ENCODE measurements around the gene CACNA1H.
"Not testable (repeated sequence)": the region's sequence is repeated elsewhere in the genome, so short reads cannot be mapped to it uniquely, and the experiment has no call there.

Gene CACNA1H

GRCh38 chr16:1195393-1195666 is 42.4 kb downstream of the CACNA1H start:
- no peaks in the 10 kb centered on the region for H3K9me3 ChIP-seq (replicated peaks in 1 of 11)
- no peak for TF ChIP-seq Cebpa-rat (IDR thresholded peaks at IDR 0.05)
- peaks cover 0 to 83% (median 67%) of the 10 kb centered on the region in 11 experiments; a peak in 19 of 22 replicates for H4K20me1 ChIP-seq
- H3K4me2 ChIP-seq = no peak overlapping the region
- peaks cover 0 to 40% (median 14%) of the 10 kb centered on the region in 10 experiments; a peak in 14 of 20 replicates for H3K4me1 ChIP-seq
- no peaks in the 10 kb centered on the region; a peak in 1 of 22 replicates for H3K36me3 ChIP-seq
- no peak overlapping the region for H3K27ac ChIP-seq
- H3K9ac ChIP-seq = no peak overlapping the region
- H3K27me3 ChIP-seq = no peaks in the 10 kb centered on the region
- no peak overlapping the region for H3K4me3 ChIP-seq

DNA sequence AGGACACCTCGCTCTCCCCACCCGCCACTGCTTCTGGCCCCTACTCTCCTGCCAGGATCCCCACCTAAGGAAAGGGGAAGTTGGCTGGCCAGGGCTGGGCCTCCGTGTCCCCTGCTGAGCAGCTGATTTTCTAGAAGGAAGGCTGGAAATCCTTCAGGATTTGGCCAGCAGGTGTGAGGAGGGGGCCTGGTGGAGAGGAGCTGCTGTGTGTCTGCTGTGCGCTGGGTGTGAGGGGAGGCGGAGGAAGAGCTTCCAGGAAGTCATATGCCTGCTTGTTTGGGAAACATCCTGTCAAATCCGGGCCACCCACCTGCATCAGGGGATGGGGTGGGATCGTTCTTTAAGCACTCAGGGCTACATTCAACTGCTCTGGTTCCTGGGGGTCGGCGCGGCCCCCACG is 43.6 kb downstream of the CACNA1H start:
- H3K9me3 ChIP-seq (replicated peaks in 1 of 11) = no peaks in the 10 kb centered on the region
- no peak overlapping the region for H3K4me3 ChIP-seq
- H4K20me1 ChIP-seq = peaks cover 0 to 74% (median 60%) of the 10 kb centered on the region in 11 experiments; a peak in 18 of 22 replicates
- no peak overlapping the region; a peak in 1 of 22 replicates for H3K4me2 ChIP-seq
- no peak for TF ChIP-seq Cebpa-rat (IDR thresholded peaks at IDR 0.05)
- no peak overlapping the region for H3K27ac ChIP-seq
- H3K9ac ChIP-seq = no peak overlapping the region
- H3K27me3 ChIP-seq = no peaks in the 10 kb centered on the region
- H3K36me3 ChIP-seq = peaks cover 0 to 5% (median 0%) of the 10 kb centered on the region in 11 experiments; a peak in 5 of 22 replicates
- H3K4me1 ChIP-seq = peaks cover 0 to 36% (median 13%) of the 10 kb centered on the region in 10 experiments; a peak in 14 of 20 replicates

GRCh38 chr16:1197237-1197866 is 44.4 kb downstream of the CACNA1H start:
- Histone ChIP-seq H3K4me2 (no peak overlapping the region), H3K27ac (no peak overlapping the region), H3K27me3 (no peaks in the 10 kb centered on the region), H4K20me1 (peaks cover 0 to 69% (median 56%) of the 10 kb centered on the region in 11 experiments; a peak in 18 of 22 replicates), H3K9ac (no peak overlapping the region), H3K9me3 (replicated peaks in 1 of 11) (no peaks in the 10 kb centered on the region), H3K4me1 (peaks cover 0 to 34% (median 13%) of the 10 kb centered on the region in 10 experiments; a peak in 14 of 20 replicates), H3K36me3 (peaks cover 0 to 10% (median 0%) of the 10 kb centered on the region in 11 experiments; a peak in 7 of 22 replicates), H3K4me3 (no peak overlapping the region)
- no peak for TF ChIP-seq Cebpa-rat (IDR thresholded peaks at IDR 0.05)

DNA sequence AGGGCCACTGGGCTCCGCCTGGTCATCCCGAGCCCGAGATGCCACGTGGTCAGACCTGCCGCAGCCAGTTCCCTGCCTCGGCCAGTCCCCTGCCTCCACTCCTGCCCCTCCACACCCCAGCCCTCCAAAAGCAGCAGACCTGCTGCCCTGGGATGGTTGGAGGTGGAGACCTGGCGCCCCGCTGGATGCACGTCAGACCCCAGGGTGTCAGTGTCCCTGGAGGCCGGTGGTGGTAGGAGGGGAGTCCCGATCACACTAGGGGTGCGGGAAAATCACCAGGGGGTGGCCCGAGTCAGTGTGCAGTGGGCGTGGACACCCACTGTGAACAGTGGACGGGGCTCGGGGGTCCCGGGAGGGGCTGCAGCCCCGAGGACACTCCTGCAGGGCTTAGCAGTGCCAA is 45.3 kb downstream of the CACNA1H start:
- no peaks in the 10 kb centered on the region for H3K27me3 ChIP-seq
- H3K9ac ChIP-seq = no peak overlapping the region
- H4K20me1 ChIP-seq = peaks cover 0 to 69% (median 48%) of the 10 kb centered on the region in 11 experiments; a peak in 18 of 22 replicates
- peaks cover 0 to 26% (median 6%) of the 10 kb centered on the region in 10 experiments; a peak in 13 of 20 replicates for H3K4me1 ChIP-seq
- H3K9me3 ChIP-seq (replicated peaks in 1 of 11) = no peaks in the 10 kb centered on the region
- no peak overlapping the region for H3K27ac ChIP-seq
- H3K36me3 ChIP-seq = peaks cover 0 to 11% (median 0%) of the 10 kb centered on the region in 11 experiments; a peak in 7 of 22 replicates
- no peak overlapping the region for H3K4me2 ChIP-seq
- TF ChIP-seq Cebpa-rat (IDR thresholded peaks at IDR 0.05) = no peak
- H3K4me3 ChIP-seq = no peak overlapping the region

- H3K4me3 ChIP-seq; H3K9me3 ChIP-seq (replicated peaks in 1 of 11); H3K4me2 ChIP-seq; H3K27ac ChIP-seq; H3K27me3 ChIP-seq; H3K9ac ChIP-seq: not testable (repeated sequence)
- H3K36me3 ChIP-seq = peaks cover 0 to 11% (median 0%) of the 10 kb centered on the region in 11 experiments; a peak in 7 of 22 replicates
- peaks cover 0 to 20% (median under 1%) of the 10 kb centered on the region in 10 experiments; a peak in 8 of 20 replicates for H3K4me1 ChIP-seq
- peaks cover 0 to 66% (median 42%) of the 10 kb centered on the region in 11 experiments; a peak in 18 of 22 replicates for H4K20me1 ChIP-seq
Measured at GRCh38 chr16:1198671-1199346, 45.9 kb downstream of the CACNA1H start.

DNA sequence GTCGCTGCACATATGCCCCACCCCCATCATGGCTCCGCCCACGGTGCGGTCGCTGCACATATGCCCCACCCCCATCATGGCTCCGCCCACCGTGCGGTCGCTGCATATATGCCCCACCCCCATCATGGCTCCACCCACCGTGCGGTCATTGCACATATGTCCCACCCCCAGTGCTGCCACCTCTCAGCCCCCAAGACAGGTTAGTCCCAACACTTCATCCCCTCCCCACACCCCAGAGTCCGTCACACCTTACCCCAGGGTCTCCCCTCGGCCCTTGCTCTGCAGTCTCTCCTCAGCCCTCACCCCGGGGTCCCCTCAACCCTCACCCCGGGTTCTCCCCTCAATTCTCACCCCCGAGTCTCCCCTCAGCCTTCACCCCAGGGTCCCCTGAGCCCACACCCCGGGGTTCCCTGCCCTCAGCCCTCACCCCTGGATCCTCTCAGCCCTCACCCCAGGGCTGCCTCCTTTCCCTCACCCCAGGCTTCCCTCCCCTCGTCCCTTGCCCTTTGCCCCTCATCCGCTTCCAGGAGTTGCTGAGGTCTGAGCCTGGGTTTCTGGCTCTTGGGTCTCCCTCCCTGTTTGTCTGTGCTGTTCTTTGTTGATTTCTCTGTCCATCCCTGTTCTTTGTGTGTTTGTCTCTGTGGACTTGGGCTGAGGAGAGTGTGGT is 46.6 kb downstream of the CACNA1H start:
- Histone ChIP-seq H3K9ac (no peak overlapping the region), H3K4me2 (no peak overlapping the region), H3K27me3 (no peaks in the 10 kb centered on the region), H3K36me3 (peaks cover 0 to 11% (median 0%) of the 10 kb centered on the region in 11 experiments; a peak in 7 of 22 replicates), H3K9me3 (replicated peaks in 1 of 11) (no peaks in the 10 kb centered on the region), H3K4me1 (peaks cover 0 to 16% (median 0%) of the 10 kb centered on the region in 10 experiments; a peak in 8 of 20 replicates), H3K27ac (no peak overlapping the region), H4K20me1 (peaks cover 0 to 65% (median 36%) of the 10 kb centered on the region in 11 experiments; a peak in 17 of 22 replicates), H3K4me3 (no peak overlapping the region)
- no peak for TF ChIP-seq Cebpa-rat (IDR thresholded peaks at IDR 0.05)

DNA sequence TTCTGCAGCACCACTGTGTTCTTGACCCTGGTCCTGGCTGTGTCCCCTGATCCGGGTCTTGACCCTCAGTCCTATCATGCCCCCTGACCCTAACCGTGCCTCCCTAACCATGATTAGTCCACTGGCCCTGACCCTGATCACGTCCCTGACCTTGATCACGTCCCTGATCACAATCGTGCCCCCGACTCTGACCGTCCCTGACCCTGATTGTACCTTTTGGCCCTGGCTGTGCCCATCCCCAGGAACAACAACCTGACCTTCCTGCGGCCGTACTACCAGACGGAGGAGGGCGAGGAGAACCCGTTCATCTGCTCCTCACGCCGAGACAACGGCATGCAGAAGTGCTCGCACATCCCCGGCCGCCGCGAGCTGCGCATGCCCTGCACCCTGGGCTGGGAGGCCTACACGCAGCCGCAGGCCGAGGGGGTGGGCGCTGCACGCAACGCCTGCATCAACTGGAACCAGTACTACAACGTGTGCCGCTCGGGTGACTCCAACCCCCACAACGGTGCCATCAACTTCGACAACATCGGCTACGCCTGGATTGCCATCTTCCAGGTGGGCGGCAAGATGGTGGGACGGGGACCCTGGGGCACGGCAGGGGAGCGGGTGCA is 47.2 kb downstream of the CACNA1H start:
- no peak for TF ChIP-seq Cebpa-rat (IDR thresholded peaks at IDR 0.05)
- Histone ChIP-seq H3K4me3 (no peak overlapping the region), H3K27ac (no peak overlapping the region), H3K36me3 (peaks cover 0 to 11% (median 0%) of the 10 kb centered on the region in 11 experiments; a peak in 7 of 22 replicates), H4K20me1 (peaks cover 0 to 62% (median 31%) of the 10 kb centered on the region in 11 experiments; a peak in 15 of 22 replicates), H3K9ac (no peak overlapping the region), H3K4me1 (peaks cover 0 to 15% (median under 1%) of the 10 kb centered on the region in 10 experiments; a peak in 9 of 20 replicates), H3K27me3 (no peaks in the 10 kb centered on the region), H3K4me2 (no peak overlapping the region), H3K9me3 (replicated peaks in 1 of 11) (no peaks in the 10 kb centered on the region)

GRCh38 chr16:1201444-1201843 is 48.5 kb downstream of the CACNA1H start:
- Histone ChIP-seq H3K4me2 (no peak overlapping the region), H3K9ac (no peak overlapping the region), H3K36me3 (peaks cover 0 to 14% (median 0%) of the 10 kb centered on the region in 11 experiments; a peak in 7 of 22 replicates), H3K4me1 (peaks cover 0 to 21% (median 5%) of the 10 kb centered on the region in 10 experiments; a peak in 10 of 20 replicates), H3K4me3 (no peak overlapping the region), H3K27me3 (no peaks in the 10 kb centered on the region), H4K20me1 (peaks cover 0 to 58% (median 22%) of the 10 kb centered on the region in 11 experiments; a peak in 14 of 22 replicates), H3K27ac (no peak overlapping the region), H3K9me3 (replicated peaks in 1 of 11) (no peaks in the 10 kb centered on the region)
- no peak for TF ChIP-seq Cebpa-rat (IDR thresholded peaks at IDR 0.05)

All from BLaER1 treated with 17β-estradiol and CSF1 and Interleukin-3, amounts not matched to agents 10 nM and 100 nM (cell line).